Activated CD4-positive, alpha-beta T cell treated with anti-CD3 and anti-CD28 coated beads for 48 hours (primary cell): ENCODE data around the gene LIME1.

Experiments
- DNase-seq: peaks from one replicate; pipeline ENCODE4 v3.0.0-alpha.2; 2020

Gene LIME1

DNA sequence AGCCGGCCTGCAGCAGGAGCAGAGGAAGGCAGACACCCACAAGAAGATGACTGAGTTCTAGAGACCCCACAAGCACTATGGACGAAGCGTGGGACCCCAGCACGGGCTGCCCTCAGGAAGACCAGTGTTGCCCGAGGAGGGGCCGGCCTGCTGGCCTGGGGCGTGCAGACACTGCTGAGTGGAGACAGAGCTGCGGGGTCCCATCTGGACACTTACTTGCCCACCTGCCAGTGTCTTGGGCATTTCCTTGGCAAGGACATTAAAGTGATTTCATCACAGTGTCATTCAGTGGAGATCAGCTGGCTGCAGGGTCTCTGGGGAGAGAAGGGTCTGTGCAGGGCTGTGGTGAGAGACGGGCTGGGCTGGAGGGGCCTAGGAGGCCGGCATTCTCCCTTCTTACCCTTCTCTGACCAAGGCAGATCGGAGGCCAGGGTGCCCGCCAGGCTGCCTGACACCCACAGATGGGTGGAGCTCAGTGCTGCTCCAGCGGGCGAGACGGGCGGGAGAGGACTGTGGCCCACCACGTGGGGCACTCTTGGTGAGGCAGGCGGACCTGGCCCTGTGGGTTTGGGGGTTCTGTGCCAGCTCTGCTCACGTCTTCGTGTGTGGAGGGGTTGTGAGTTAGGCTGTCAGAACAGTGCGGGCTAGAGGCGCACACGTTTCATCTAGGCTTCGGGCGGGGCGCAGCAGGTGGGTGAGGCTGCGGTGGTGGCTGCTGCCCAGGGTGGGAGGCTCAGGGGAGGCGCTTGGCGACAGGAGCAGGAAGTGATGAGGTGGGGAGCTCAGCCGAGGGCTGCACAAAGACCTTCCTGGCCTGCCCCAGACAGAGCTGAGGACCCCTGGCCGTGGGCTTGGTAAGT, at the start of gene LIME1:
LIME1 (plus strand) TSS at position 806 of the 860 bp plus-strand sequence. CDS start 886 bp downstream, outside the sequence.
- DNase-seq, result peak; percentile 66

DNA sequence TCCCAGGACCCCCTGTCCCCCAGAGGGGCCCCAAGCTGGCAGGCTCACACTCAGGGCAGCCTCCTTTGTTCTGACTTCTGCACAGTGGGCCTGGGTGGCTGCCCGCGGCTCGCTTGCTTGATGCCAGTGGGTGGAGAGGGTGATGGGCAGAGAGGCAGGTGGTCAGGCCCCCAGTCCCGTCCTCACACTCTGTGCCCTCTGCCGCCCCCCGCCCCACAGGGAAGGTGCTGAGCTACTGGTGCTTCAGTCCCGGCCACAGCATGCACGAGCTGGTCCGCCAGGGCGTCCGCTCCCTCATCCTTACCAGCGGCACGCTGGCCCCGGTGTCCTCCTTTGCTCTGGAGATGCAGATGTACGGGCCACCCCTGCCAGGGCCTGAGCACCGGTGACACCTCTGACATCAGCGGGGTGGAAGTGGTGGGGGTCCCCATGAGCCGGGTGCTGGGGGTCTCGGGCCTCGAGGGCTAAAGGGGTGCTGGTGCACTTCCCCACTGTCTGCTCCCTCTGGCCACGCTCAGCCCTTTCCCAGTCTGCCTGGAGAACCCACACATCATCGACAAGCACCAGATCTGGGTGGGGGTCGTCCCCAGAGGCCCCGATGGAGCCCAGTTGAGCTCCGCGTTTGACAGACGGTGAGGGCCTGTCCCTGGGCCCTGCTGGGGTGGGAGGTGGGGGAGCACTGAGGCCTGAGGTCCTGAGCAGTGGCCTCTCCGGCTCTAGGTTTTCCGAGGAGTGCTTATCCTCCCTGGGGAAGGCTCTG, 48.9 kb upstream of the LIME1 start:
- no peak for DNase-seq

GRCh38 chr20:63688228-63689045, 48.0 kb upstream of the LIME1 start:
- DNase-seq, result no peak

DNA sequence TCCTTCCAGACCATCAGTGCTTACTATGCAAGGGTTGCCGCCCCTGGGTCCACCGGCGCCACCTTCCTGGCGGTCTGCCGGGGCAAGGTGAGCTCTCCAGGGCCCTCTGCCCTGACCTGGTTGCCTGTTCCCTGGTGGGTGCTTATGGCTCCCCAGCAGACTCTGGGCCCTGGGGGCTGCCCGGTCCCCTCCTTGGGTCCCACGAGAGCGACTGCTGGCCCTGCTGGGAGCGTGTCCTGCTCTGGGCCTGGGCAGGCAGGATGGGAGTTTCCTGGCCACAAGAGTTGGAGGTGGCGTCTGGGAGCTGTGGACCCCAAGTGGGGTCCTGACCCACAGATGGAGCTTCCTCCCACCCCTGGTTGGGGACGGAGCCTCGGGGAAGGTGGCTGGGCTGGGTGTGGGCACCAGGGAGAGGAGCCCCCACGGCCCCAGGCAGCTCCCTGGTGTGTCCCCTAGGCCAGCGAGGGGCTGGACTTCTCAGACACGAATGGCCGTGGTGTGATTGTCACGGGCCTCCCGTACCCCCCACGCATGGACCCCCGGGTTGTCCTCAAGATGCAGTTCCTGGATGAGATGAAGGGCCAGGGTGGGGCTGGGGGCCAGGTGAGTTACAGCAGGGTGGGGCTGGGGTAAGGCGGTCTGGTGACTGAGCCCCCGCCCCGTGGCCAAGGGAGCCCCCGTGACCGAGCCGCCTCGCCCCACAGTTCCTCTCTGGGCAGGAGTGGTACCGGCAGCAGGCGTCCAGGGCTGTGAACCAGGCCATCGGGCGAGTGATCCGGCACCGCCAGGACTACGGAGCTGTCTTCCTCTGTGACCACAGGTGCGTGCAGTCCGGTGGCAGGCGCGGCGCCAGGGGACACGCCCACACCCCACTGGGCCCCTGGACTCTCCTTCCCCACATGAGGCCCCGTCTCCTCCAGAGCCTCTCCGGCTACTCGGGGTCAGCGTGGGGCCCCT, 47.1 kb upstream of the LIME1 start:
- no peak for DNase-seq

DNA sequence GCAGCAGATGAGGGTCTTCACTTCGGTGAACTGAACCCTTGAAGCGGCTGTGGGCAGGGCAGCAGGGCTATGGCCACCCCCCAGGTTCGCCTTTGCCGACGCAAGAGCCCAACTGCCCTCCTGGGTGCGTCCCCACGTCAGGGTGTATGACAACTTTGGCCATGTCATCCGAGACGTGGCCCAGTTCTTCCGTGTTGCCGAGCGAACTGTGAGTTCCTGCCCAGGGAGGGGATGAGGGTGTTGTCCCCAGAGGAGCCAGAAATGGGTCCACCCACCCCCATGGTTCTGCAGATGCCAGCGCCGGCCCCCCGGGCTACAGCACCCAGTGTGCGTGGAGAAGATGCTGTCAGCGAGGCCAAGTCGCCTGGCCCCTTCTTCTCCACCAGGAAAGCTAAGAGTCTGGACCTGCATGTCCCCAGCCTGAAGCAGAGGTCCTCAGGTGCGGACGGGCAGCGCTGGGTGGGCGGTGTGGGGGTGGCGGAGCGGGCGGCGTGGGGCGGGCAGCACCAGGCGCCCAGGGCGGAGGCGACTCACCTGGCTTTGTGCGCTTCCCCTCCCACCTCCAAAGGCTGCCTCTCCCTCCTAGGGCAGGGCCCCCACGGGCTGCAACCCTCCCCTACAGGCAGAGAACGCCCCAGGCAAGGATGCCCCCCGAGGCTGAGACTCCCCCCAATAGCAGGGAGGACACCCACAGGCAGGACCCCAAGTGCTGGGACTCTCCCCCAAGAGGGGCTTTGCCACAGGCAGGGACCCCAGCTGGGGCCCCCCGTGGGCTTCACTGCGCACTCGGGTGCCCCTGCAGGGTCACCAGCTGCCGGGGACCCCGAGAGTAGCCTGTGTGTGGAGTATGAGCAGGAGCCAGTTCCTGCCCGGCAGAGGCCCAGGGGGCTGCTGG, 46.2 kb upstream of the LIME1 start:
- DNase-seq, result no peak

- DNase-seq, result no peak
These were observed 45.4 kb upstream of the LIME1 start for GRCh38 chr20:63690898-63691710.

DNA sequence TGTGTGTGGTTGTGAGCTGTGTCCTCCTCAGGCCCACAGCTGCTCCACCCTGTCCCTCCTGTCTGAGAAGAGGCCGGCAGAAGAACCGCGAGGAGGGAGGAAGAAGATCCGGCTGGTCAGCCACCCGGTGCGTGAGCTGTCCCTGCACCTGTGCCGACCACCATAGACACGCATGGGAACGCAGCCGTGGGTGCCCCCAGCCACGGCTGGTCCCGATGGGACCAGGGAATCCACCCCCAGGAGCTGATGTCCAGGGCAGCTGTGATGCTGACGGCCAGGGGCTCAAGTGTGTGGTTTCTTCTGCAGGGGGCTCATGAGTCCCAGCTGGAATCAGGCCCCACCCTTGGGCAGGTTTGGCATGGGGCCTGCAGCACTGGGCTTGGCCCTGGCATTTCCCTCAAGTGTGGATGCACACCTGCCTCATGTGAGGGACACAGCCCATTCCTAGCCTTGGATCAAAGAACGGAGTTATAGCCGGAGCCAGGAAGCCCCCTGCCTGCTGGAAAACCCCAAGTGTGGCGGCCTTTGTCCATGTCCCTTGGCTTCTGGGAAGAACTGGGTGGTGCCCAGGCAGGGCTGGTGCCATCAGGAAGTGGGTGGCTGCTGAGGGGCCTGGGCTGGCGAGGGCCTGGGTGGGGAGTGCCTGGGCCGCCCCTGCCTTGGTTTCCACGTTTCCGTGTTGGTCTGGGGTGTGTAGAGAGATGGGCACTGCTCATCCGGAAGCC, 44.6 kb upstream of the LIME1 start:
- no peak for DNase-seq

DNA sequence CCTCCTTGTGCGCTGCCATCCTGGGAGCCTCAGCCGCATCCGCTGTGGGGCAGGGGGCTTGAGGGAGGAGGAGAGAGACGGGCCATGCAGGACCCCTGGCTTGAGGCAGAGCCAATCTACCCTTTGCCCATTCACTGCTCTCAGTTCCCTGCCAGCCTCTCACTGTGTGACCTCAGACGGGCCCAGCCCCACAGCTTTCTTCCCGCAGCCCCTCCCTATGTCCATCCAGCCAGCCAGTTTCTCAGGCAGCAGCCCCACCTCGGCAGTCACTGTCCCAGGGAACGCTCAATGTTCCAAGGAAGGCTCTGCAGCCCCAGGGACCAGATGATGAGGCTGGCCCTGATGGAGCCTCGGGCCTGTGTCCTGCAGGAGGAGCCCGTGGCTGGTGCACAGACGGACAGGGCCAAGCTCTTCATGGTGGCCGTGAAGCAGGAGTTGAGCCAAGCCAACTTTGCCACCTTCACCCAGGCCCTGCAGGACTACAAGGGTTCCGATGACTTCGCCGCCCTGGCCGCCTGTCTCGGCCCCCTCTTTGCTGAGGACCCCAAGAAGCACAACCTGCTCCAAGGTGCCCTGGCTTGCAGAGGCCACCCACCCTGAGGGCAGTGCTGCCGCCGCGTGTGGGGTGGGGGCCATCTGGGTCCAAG, 43.9 kb upstream of the LIME1 start:
- DNase-seq, result no peak

DNA sequence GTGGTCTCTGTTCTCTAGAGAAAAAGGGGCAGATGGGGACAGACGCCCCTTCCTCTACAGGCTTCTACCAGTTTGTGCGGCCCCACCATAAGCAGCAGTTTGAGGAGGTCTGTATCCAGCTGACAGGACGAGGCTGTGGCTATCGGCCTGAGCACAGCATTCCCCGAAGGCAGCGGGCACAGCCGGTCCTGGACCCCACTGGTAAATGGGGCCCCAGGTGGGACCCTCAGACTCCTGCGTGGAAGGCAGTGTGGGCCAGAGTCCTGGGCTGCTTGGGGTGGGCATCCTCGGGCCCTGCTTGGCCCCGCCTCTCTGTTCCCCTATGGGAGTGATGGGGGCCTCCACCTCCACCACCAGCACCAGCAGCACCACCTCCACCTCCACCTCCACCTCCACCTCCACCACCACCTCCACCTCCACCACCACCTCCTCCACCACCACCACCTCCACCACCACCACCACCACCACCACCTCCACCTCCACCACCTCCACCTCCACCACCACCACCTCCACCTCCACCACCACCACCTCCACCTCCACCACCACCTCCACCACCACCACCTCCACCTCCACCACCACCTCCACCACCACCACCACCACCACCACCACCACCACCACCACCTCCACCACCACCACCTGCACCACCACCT, 43.3 kb upstream of the LIME1 start:
- no peak for DNase-seq

DNA sequence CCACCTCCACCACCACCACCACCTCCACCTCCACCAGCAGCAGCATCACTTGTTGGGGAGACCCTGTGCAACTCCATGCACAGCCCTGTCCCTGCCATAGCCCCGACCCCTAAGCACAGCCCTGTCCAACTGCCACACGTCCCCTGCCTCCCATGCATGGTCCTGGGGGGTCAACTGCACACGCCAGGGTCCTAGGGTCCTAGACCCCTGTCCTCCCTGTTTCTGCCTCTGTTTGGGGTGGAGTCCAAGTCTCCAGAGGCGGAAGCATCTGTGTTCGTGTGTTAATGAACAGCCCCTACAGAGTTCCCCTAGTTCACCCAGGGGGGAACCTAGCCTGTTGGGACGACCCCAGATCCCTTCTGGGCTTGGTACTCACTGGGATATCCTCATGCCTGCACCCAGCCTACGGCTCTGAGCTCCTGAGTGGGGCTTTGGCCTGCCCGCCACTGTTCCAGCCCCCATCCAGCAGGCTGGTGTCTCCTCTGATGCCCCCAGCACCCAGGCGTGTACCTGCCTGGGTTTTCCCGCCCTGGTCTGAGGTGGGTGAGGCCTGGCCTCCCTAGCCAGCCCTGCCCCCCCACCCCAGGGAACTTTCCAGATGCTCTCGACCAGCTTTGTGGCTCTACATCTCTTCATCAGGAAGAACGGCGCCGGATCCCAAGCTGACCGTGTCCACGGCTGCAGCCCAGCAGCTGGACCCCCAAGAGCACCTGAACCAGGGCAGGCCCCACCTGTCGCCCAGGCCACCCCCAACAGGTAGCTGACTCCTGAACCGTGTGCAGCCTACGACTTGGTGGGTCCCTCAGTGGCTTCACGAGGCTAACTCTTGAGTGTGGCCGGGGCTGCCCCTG, 42.5 kb upstream of the LIME1 start:
- no peak for DNase-seq

GRCh38 chr20:63694584-63695423, 41.7 kb upstream of the LIME1 start:
- DNase-seq, result no peak

GRCh38 chr20:63695424-63696305, 40.8 kb upstream of the LIME1 start:
- DNase-seq, result no peak

- DNase-seq, result no peak
These were observed 40.2 kb upstream of the LIME1 start for GRCh38 chr20:63696306-63696627.

DNA sequence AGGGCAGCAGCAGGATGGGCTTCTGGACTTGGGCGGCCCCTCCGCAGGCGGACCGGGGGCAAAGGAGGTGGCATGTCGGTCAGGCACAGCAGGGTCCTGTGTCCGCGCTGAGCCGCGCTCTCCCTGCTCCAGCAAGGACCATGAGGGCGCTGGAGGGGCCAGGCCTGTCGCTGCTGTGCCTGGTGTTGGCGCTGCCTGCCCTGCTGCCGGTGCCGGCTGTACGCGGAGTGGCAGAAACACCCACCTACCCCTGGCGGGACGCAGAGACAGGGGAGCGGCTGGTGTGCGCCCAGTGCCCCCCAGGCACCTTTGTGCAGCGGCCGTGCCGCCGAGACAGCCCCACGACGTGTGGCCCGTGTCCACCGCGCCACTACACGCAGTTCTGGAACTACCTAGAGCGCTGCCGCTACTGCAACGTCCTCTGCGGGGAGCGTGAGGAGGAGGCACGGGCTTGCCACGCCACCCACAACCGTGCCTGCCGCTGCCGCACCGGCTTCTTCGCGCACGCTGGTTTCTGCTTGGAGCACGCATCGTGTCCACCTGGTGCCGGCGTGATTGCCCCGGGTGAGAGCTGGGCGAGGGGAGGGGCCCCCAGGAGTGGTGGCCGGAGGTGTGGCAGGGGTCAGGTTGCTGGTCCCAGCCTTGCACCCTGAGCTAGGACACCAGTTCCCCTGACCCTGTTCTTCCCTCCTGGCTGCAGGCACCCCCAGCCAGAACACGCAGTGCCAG, 39.7 kb upstream of the LIME1 start, which contains the start of gene TNFRSF6B:
TNFRSF6B (plus strand) TSS at position 25 of the 729 bp plus-strand sequence; CDS start at position 141, 116 bp downstream.
- no peak for DNase-seq
